22Rv1 (cell line): ENCODE measurements around the gene ADK.
"Not testable (repeated sequence)": the region's sequence is repeated elsewhere in the genome, so short reads cannot be mapped to it uniquely, and the experiment has no call there.

Experiments used
- CTCF ChIP-seq: fragments of 450-650 bp; IDR thresholded peaks from 2 replicates; pipeline ENCODE4 v1.5.1; 2017; ENCODE audit warnings: mild to moderate bottlenecking
- ZFX ChIP-seq: fragments of 450-650 bp; IDR thresholded peaks from 2 replicates; pipeline ENCODE4 v1.6.1; 2017; ENCODE audit warnings: antibody characterized with exemption, borderline replicate concordance

GRCh38 chr10:74457478-74457877 is 306.5 kb downstream of the ADK start:
- not testable (repeated sequence) for TF ChIP-seq CTCF, ZFX
